ENCODE data around the gene GALP.

- peak in 1 of 4 experiments; percentile 17 for TF ChIP-seq CTCF (IDR thresholded peaks at IDR 0.05)
- TF ChIP-seq POLR2A (IDR thresholded peaks at IDR 0.05) = peak; percentile 48 to 56
Observed at GRCh38 chr19:56140583-56141416, 35.0 kb upstream of the GALP start, which contains the start of gene ZNF444.

Data from uterus (tissue), 2 donors.